ENCODE results near the gene AK8.

AK8 gene

GRCh38 chr9:132873403-132873802, 4.7 kb downstream of the AK8 start:
- CTCF ChIA-PET = interaction anchor here (0.6 kb wide), 1 partner anchor 204 kb away, joined by 4 read pairs; the partner anchor contains the start of gene DDX31
- H3K36me3 ChIP-seq (ENCODE audit: control insufficient read depth in 4 of 4, insufficient read depth in 4 of 4, low read length in 3 of 4) = no peaks in the 10 kb centered on the region
- H3K9me3 ChIP-seq (ENCODE audit: control extremely low read depth in 1 of 5, control insufficient read depth in 4 of 5, insufficient read depth in 2 of 5, low read depth in 1 of 5, low read length in 4 of 5) = no peaks in the 10 kb centered on the region
- DNase-seq = no peak
- peaks cover 0 to 11% (median 8%) of the 10 kb centered on the region in 4 experiments for H3K4me1 ChIP-seq (ENCODE audit: control extremely low read depth in 1 of 4, control insufficient read depth in 4 of 4, insufficient read depth in 4 of 4, low read length in 3 of 4)
- H3K27ac ChIP-seq (ENCODE audit: insufficient read depth in 1 of 2, low read depth in 1 of 2, low read length in 2 of 2, poor library complexity in 1 of 2, severe bottlenecking in 2 of 2) = no peak overlapping the region
- 92% methylated on average over 6 of the region's 7 CpGs for WGBS (ENCODE audit: insufficient coverage)
- no peak overlapping the region for H3K4me3 ChIP-seq (ENCODE audit: control insufficient read depth in 1 of 7, extremely low read depth in 1 of 7, insufficient read depth in 4 of 7, low read depth in 2 of 7, low read length in 6 of 7)
- peaks cover 0 to 3% (median 2%) of the 10 kb centered on the region in 5 experiments for H3K27me3 ChIP-seq (replicated peaks in 2 of 5; ENCODE audit: control insufficient read depth in 4 of 5, insufficient read depth in 5 of 5, low read length in 4 of 5)
- POLR2A ChIA-PET = no interaction called here

- H3K4me1 ChIP-seq (ENCODE audit: control extremely low read depth in 1 of 4, control insufficient read depth in 4 of 4, insufficient read depth in 4 of 4, low read length in 3 of 4) = peaks cover 0 to 2% (median 0%) of the 10 kb centered on the region in 4 experiments
- ChIA-PET POLR2A (no interaction called here), CTCF (no interaction called here)
- H3K27ac ChIP-seq (ENCODE audit: insufficient read depth in 1 of 2, low read depth in 1 of 2, low read length in 2 of 2, poor library complexity in 1 of 2, severe bottlenecking in 2 of 2) = no peak overlapping the region
- H3K27me3 ChIP-seq (replicated peaks in 2 of 5; ENCODE audit: control insufficient read depth in 4 of 5, insufficient read depth in 5 of 5, low read length in 4 of 5) = peaks cover 0 to 2% (median 0%) of the 10 kb centered on the region in 5 experiments
- 95% methylated on average over 8 of the region's 9 CpGs for WGBS (ENCODE audit: insufficient coverage)
- no peak for DNase-seq
- no peak overlapping the region for H3K4me3 ChIP-seq (ENCODE audit: control insufficient read depth in 1 of 7, extremely low read depth in 1 of 7, insufficient read depth in 4 of 7, low read depth in 2 of 7, low read length in 6 of 7)
- no peaks in the 10 kb centered on the region for H3K9me3 ChIP-seq (ENCODE audit: control extremely low read depth in 1 of 5, control insufficient read depth in 4 of 5, insufficient read depth in 2 of 5, low read depth in 1 of 5, low read length in 4 of 5)
- no peaks in the 10 kb centered on the region for H3K36me3 ChIP-seq (ENCODE audit: control insufficient read depth in 4 of 4, insufficient read depth in 4 of 4, low read length in 3 of 4)
Measured at GRCh38 chr9:132869266-132869665, 8.8 kb downstream of the AK8 start.

GRCh38 chr9:132866898-132867297, 11.2 kb downstream of the AK8 start:
- no peak for DNase-seq
- H3K36me3 ChIP-seq (ENCODE audit: control insufficient read depth in 4 of 4, insufficient read depth in 4 of 4, low read length in 3 of 4) = no peaks in the 10 kb centered on the region
- no peaks in the 10 kb centered on the region for H3K9me3 ChIP-seq (ENCODE audit: control extremely low read depth in 1 of 5, control insufficient read depth in 4 of 5, insufficient read depth in 2 of 5, low read depth in 1 of 5, low read length in 4 of 5)
- peaks cover 0 to 2% (median 0%) of the 10 kb centered on the region in 5 experiments for H3K27me3 ChIP-seq (replicated peaks in 2 of 5; ENCODE audit: control insufficient read depth in 4 of 5, insufficient read depth in 5 of 5, low read length in 4 of 5)
- no peak overlapping the region for H3K4me3 ChIP-seq (ENCODE audit: control insufficient read depth in 1 of 7, extremely low read depth in 1 of 7, insufficient read depth in 4 of 7, low read depth in 2 of 7, low read length in 6 of 7)
- H3K27ac ChIP-seq (ENCODE audit: insufficient read depth in 1 of 2, low read depth in 1 of 2, low read length in 2 of 2, poor library complexity in 1 of 2, severe bottlenecking in 2 of 2) = no peak overlapping the region
- WGBS (ENCODE audit: insufficient coverage) = 96% methylated on average over 7 of the region's 8 CpGs
- CTCF ChIA-PET = no interaction called here
- POLR2A ChIA-PET = no interaction called here
- peaks cover 0 to 2% (median 0%) of the 10 kb centered on the region in 4 experiments for H3K4me1 ChIP-seq (ENCODE audit: control extremely low read depth in 1 of 4, control insufficient read depth in 4 of 4, insufficient read depth in 4 of 4, low read length in 3 of 4)

- no peaks in the 10 kb centered on the region for H3K36me3 ChIP-seq (ENCODE audit: control insufficient read depth in 4 of 4, insufficient read depth in 4 of 4, low read length in 3 of 4)
- H3K9me3 ChIP-seq (ENCODE audit: control extremely low read depth in 1 of 5, control insufficient read depth in 4 of 5, insufficient read depth in 2 of 5, low read depth in 1 of 5, low read length in 4 of 5) = no peaks in the 10 kb centered on the region
- no peak for DNase-seq
- CTCF ChIA-PET = no interaction called here
- POLR2A ChIA-PET = no interaction called here
- H3K4me1 ChIP-seq (ENCODE audit: control extremely low read depth in 1 of 4, control insufficient read depth in 4 of 4, insufficient read depth in 4 of 4, low read length in 3 of 4) = peaks cover 0 to 2% (median 0%) of the 10 kb centered on the region in 4 experiments
- H3K27ac ChIP-seq (ENCODE audit: insufficient read depth in 1 of 2, low read depth in 1 of 2, low read length in 2 of 2, poor library complexity in 1 of 2, severe bottlenecking in 2 of 2) = no peak overlapping the region
- no peaks in the 10 kb centered on the region for H3K27me3 ChIP-seq (replicated peaks in 2 of 5; ENCODE audit: control insufficient read depth in 4 of 5, insufficient read depth in 5 of 5, low read length in 4 of 5)
- H3K4me3 ChIP-seq (ENCODE audit: control insufficient read depth in 1 of 7, extremely low read depth in 1 of 7, insufficient read depth in 4 of 7, low read depth in 2 of 7, low read length in 6 of 7) = no peak overlapping the region
- WGBS (ENCODE audit: insufficient coverage) = 97% methylated on average over 7 of the region's 8 CpGs
Measured at GRCh38 chr9:132864691-132865090, 13.4 kb downstream of the AK8 start.

DNA sequence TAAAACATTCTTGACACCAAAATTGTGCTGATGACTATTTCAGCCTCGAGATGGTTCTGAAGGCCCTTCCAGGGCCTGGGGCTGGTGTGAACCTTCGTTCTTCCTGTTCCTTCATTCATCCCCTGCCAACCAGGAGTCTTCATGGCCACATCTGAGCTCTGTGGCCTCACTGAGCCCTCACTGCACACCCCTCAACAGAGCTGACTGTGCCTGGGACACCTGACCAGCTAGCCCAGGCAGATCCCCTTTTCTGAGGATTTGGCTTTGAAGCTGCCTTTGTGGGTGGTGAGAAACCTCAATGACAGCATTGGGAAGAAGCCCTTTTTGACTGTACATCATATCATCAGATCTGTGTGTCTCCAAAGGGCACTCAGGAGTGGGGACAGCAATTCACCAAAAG, 13.8 kb downstream of the AK8 start:
- H3K36me3 ChIP-seq (ENCODE audit: control insufficient read depth in 4 of 4, insufficient read depth in 4 of 4, low read length in 3 of 4) = no peaks in the 10 kb centered on the region

GRCh38 chr9:132863096-132863495, 15.0 kb downstream of the AK8 start:
- H3K4me3 ChIP-seq (ENCODE audit: control insufficient read depth in 1 of 7, extremely low read depth in 1 of 7, insufficient read depth in 4 of 7, low read depth in 2 of 7, low read length in 6 of 7) = no peak overlapping the region
- ChIA-PET CTCF (no interaction called here), POLR2A (interaction anchor here (0.7 kb wide), 1 partner anchor 16 kb away, joined by 3 read pairs; no protein-coding TSS in a partner anchor)
- no peak for DNase-seq
- no peak overlapping the region for H3K27ac ChIP-seq (ENCODE audit: insufficient read depth in 1 of 2, low read depth in 1 of 2, low read length in 2 of 2, poor library complexity in 1 of 2, severe bottlenecking in 2 of 2)
- no peaks in the 10 kb centered on the region for H3K36me3 ChIP-seq (ENCODE audit: control insufficient read depth in 4 of 4, insufficient read depth in 4 of 4, low read length in 3 of 4)
- WGBS (ENCODE audit: insufficient coverage) = 95% methylated on average over 12 of the region's 12 CpGs
- no peaks in the 10 kb centered on the region for H3K27me3 ChIP-seq (replicated peaks in 2 of 5; ENCODE audit: control insufficient read depth in 4 of 5, insufficient read depth in 5 of 5, low read length in 4 of 5)
- no peaks in the 10 kb centered on the region for H3K9me3 ChIP-seq (ENCODE audit: control extremely low read depth in 1 of 5, control insufficient read depth in 4 of 5, insufficient read depth in 2 of 5, low read depth in 1 of 5, low read length in 4 of 5)
- H3K4me1 ChIP-seq (ENCODE audit: control extremely low read depth in 1 of 4, control insufficient read depth in 4 of 4, insufficient read depth in 4 of 4, low read length in 3 of 4) = no peaks in the 10 kb centered on the region

More for the DNA sequence above, 13.8 kb downstream of the AK8 start:
- POLR2A ChIA-PET = no interaction called here
- H3K27me3 ChIP-seq (replicated peaks in 2 of 5; ENCODE audit: control insufficient read depth in 4 of 5, insufficient read depth in 5 of 5, low read length in 4 of 5) = no peaks in the 10 kb centered on the region
- H3K27ac ChIP-seq (ENCODE audit: insufficient read depth in 1 of 2, low read depth in 1 of 2, low read length in 2 of 2, poor library complexity in 1 of 2, severe bottlenecking in 2 of 2) = no peak overlapping the region
- DNase-seq = no peak
- H3K4me3 ChIP-seq (ENCODE audit: control insufficient read depth in 1 of 7, extremely low read depth in 1 of 7, insufficient read depth in 4 of 7, low read depth in 2 of 7, low read length in 6 of 7) = no peak overlapping the region
- H3K4me1 ChIP-seq (ENCODE audit: control extremely low read depth in 1 of 4, control insufficient read depth in 4 of 4, insufficient read depth in 4 of 4, low read length in 3 of 4) = no peaks in the 10 kb centered on the region
- CTCF ChIA-PET = interaction anchor here (1.1 kb wide), 1 partner anchor 38 kb away, joined by 3 read pairs; no protein-coding TSS in a partner anchor
- 100% methylated on average over 1 of the region's 2 CpGs for WGBS (ENCODE audit: insufficient coverage)
- no peaks in the 10 kb centered on the region for H3K9me3 ChIP-seq (ENCODE audit: control extremely low read depth in 1 of 5, control insufficient read depth in 4 of 5, insufficient read depth in 2 of 5, low read depth in 1 of 5, low read length in 4 of 5)

GRCh38 chr9:132862533-132862932, 15.6 kb downstream of the AK8 start:
- POLR2A ChIA-PET = interaction anchor here (0.7 kb wide), 1 partner anchor 15 kb away, joined by 3 read pairs; no protein-coding TSS in a partner anchor
- Histone ChIP-seq H3K4me1 (ENCODE audit: control extremely low read depth in 1 of 4, control insufficient read depth in 4 of 4, insufficient read depth in 4 of 4, low read length in 3 of 4) (no peaks in the 10 kb centered on the region), H3K27ac (ENCODE audit: insufficient read depth in 1 of 2, low read depth in 1 of 2, low read length in 2 of 2, poor library complexity in 1 of 2, severe bottlenecking in 2 of 2) (no peak overlapping the region), H3K27me3 (replicated peaks in 2 of 5; ENCODE audit: control insufficient read depth in 4 of 5, insufficient read depth in 5 of 5, low read length in 4 of 5) (no peaks in the 10 kb centered on the region), H3K4me3 (ENCODE audit: control insufficient read depth in 1 of 7, extremely low read depth in 1 of 7, insufficient read depth in 4 of 7, low read depth in 2 of 7, low read length in 6 of 7) (no peak overlapping the region), H3K36me3 (ENCODE audit: control insufficient read depth in 4 of 4, insufficient read depth in 4 of 4, low read length in 3 of 4) (no peaks in the 10 kb centered on the region), H3K9me3 (ENCODE audit: control extremely low read depth in 1 of 5, control insufficient read depth in 4 of 5, insufficient read depth in 2 of 5, low read depth in 1 of 5, low read length in 4 of 5) (no peaks in the 10 kb centered on the region)
- no peak for DNase-seq
- WGBS (ENCODE audit: insufficient coverage) = 94% methylated on average over 4 of the region's 6 CpGs
- CTCF ChIA-PET = no interaction called here

Data from common myeloid progenitor, CD34-positive (primary cell).